ENCODE results near the gene C1QTNF6. TPM values are rescaled to one million over a fixed set of nuclear protein-coding genes. Genes with fewer than 3 reads are reported as not detected.

The C1QTNF6 gene
- total RNA-seq, 1 experiment from 2014 or later = 15.2 TPM

DNA sequence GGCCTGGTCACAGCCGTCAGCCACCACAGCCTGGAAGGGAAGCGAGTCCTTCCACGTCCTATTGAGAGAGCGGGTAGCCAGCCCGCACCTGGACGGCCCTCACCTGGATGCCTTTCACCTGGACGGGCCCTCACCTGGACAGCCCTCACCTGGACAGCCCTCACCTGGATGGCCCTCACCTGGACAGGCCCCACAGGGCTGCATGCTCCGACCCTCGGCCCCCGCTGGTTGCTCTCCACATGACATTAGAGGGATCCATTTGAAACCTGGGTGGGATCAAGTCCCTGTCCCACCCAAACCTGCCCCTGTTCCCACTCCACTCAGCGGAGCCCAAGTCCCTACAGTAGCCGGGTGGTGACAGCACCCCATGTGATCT, 3.7 kb downstream of the C1QTNF6 start:
- intact Hi-C loops (cut with micrococcal nuclease) = no loop called here
- Histone ChIP-seq H3K4me3 (replicated peaks in 1 of 2; ENCODE audit: low read depth in 1 of 2, low read length in 2 of 2) (no peak overlapping the region), H3K27ac (ENCODE audit: low read depth, low read length) (no peak overlapping the region), H3K4me1 (ENCODE audit: control insufficient read depth in 1 of 2, insufficient read depth in 2 of 2, low read length in 2 of 2) (peaks cover 31 to 47% of the 10 kb centered on the region in 2 experiments), H3K79me2 (ENCODE audit: insufficient read depth, low read length) (no peaks in the 10 kb centered on the region), H4K20me1 (ENCODE audit: insufficient read depth) (no peaks in the 10 kb centered on the region), H2AFZ (ENCODE audit: low read depth, low read length, poor library complexity, severe bottlenecking) (no peak overlapping the region), H3K9me3 (ENCODE audit: control insufficient read depth in 1 of 2, insufficient read depth in 1 of 2, low read depth in 1 of 2, low read length in 2 of 2) (no peaks in the 10 kb centered on the region), H3K4me2 (ENCODE audit: low read length) (no peak overlapping the region), H3K36me3 (ENCODE audit: control insufficient read depth in 1 of 2, insufficient read depth in 2 of 2, low read length in 2 of 2) (no peaks in the 10 kb centered on the region), H3K9ac (ENCODE audit: low read length) (no peak overlapping the region), H3K27me3 (ENCODE audit: insufficient read depth, low read length) (no peaks in the 10 kb centered on the region), H3K9me2 (ENCODE audit: insufficient read depth) (no peaks in the 10 kb centered on the region)
- BruUV-seq (replicated peaks) = no TSS peak
- ATAC-seq = no peak
- ChIA-PET POLR2A (no interaction called here), RAD21 (ENCODE audit: low non-redundant PET in 1 of 2, low total read pairs in 2 of 2, uncharacterized antibody in 2 of 2, unreplicated experiment in 2 of 2) (no interaction called here), CTCF (no interaction called here)
- DNase-seq (ENCODE audit: low read depth, low spot score) = no peak
- TF ChIP-seq ZNF274 (IDR thresholded peaks at IDR 0.05; ENCODE audit: low read depth, low read length) = no peak
- TF ChIP-seq CBX3 (IDR thresholded peaks at IDR 0.05; ENCODE audit: low read depth) = no peak
- no peak for TF ChIP-seq FOSL1 (IDR thresholded peaks at IDR 0.05; ENCODE audit: low read depth)
- TF ChIP-seq SIN3A (IDR thresholded peaks at IDR 0.05; ENCODE audit: low read depth) = no peak
- TF ChIP-seq POLR2A (IDR thresholded peaks at IDR 0.05; ENCODE audit: borderline replicate concordance, extremely low read depth, insufficient read depth, insufficient read length) = no peak
- no peak for TF ChIP-seq SRF (IDR thresholded peaks at IDR 0.05; ENCODE audit: low read depth)
- no peak for TF ChIP-seq EGR1 (IDR thresholded peaks at IDR 0.05; ENCODE audit: low read depth)
- TF ChIP-seq ZFX (IDR thresholded peaks at IDR 0.05) = no peak
- no peak for TF ChIP-seq YY1 (IDR thresholded peaks at IDR 0.05; ENCODE audit: extremely low read depth, insufficient replicate concordance, low read depth, low read length)
- no peak for TF ChIP-seq ZBTB33 (IDR thresholded peaks at IDR 0.05; ENCODE audit: extremely low read depth, insufficient replicate concordance, low read length)
- TF ChIP-seq RAD21 (IDR thresholded peaks at IDR 0.05; ENCODE audit: low read depth) = no peak
- TF ChIP-seq REST (IDR thresholded peaks at IDR 0.05; ENCODE audit: low read depth) = no peak
- TF ChIP-seq TCF7L2 (IDR thresholded peaks at IDR 0.05; ENCODE audit: borderline replicate concordance, extremely low read depth, insufficient read depth, insufficient read length) = no peak
- TF ChIP-seq JUND (IDR thresholded peaks at IDR 0.05) = no peak
- TF ChIP-seq CEBPB (IDR thresholded peaks at IDR 0.05; ENCODE audit: low read depth) = no peak

All from HCT116 (cell line).